HepG2 (cell line): Measurements from ENCODE around the gene SMARCC1. TPM values are rescaled to one million over a fixed set of nuclear protein-coding genes. Genes with fewer than 3 reads are reported as not detected.

Experiments
- AHDC1 ChIP-seq: sonication (generic); formaldehyde crosslinking; IDR thresholded peaks from 2 replicates; pipeline ENCODE4 v1.5.1; 2020; ENCODE audit warnings: mild to moderate bottlenecking, missing genetic modification reagents, borderline replicate concordance
- CREB1 ChIP-seq, 2 experiments: fragments of 450-650 bp in 1 of 2; IDR thresholded peaks; 2 replicates each; pipeline ENCODE4 v1.6.1; 2016 to 2017; ENCODE audit warnings: control low read depth in 1 of 2, mild to moderate bottlenecking in 1 of 2, missing compliant biosample characterization in 1 of 2, missing genetic modification characterization in 1 of 2
- ETV5 ChIP-seq: IDR thresholded peaks from 2 replicates; pipeline ENCODE4 v1.6.1; 2018; ENCODE audit warnings: missing biosample characterization, missing genetic modification reagents, inconsistent platforms, borderline replicate concordance
- HDAC6 ChIP-seq: fragments of 200-600 bp; sonication (generic); IDR thresholded peaks from 2 replicates; pipeline ENCODE4 v1.7.0; 2017; ENCODE audit warnings: mild to moderate bottlenecking, antibody characterized with exemption, low read length, low read depth
- HMGXB4 ChIP-seq, 2 experiments: sonication (generic) in 1 of 2; formaldehyde crosslinking in 1 of 2; IDR thresholded peaks; 2 replicates each; pipeline versions ENCODE4 v1.4.0 to v1.6.1; 2018 to 2020; ENCODE audit warnings: missing genetic modification reagents in 2 of 2, borderline replicate concordance in 1 of 2, low read depth in 1 of 2, mild to moderate bottlenecking in 1 of 2, missing biosample characterization in 1 of 2
- HNF4G ChIP-seq, 2 experiments: sonication (generic) in 1 of 2; formaldehyde crosslinking in 1 of 2; IDR thresholded peaks; 2 replicates each; pipeline versions ENCODE4 v1.4.0 to v1.6.1; 2011 to 2020; ENCODE audit warnings: borderline replicate concordance in 2 of 2, low read depth in 2 of 2, mild to moderate bottlenecking in 2 of 2, low read length in 1 of 2, missing genetic modification reagents in 1 of 2, moderate library complexity in 1 of 2
- KDM1A ChIP-seq: IDR thresholded peaks from 2 replicates; pipeline ENCODE4 v1.6.1; 2016; ENCODE audit warnings: missing compliant biosample characterization
- PHF8 ChIP-seq: sonication (generic); formaldehyde crosslinking; IDR thresholded peaks from 2 replicates; pipeline ENCODE4 v1.5.0; 2020; ENCODE audit warnings: missing genetic modification reagents
- RARG ChIP-seq: sonication (generic); formaldehyde crosslinking; IDR thresholded peaks from 2 replicates; pipeline ENCODE4 v1.4.0; 2020; ENCODE audit warnings: low read depth, mild to moderate bottlenecking, missing genetic modification reagents
- SATB2 ChIP-seq: sonication (generic); formaldehyde crosslinking; IDR thresholded peaks from 2 replicates; pipeline ENCODE4 v1.5.0; 2020; ENCODE audit warnings: missing genetic modification reagents
- SNAI1 ChIP-seq: sonication (generic); formaldehyde crosslinking; IDR thresholded peaks from 2 replicates; pipeline ENCODE4 v1.5.0; 2020; ENCODE audit warnings: mild to moderate bottlenecking, missing genetic modification reagents, borderline replicate concordance
- TCF7L2 ChIP-seq: IDR thresholded peaks from 2 replicates; pipeline ENCODE4 v1.6.1; 2011; ENCODE audit warnings: mild to moderate bottlenecking, low read depth, low read length, moderate library complexity
- ZBTB20 ChIP-seq: sonication (generic); formaldehyde crosslinking; IDR thresholded peaks from 2 replicates; pipeline ENCODE4 v1.8.1; 2023; ENCODE audit warnings: missing genetic modification reagents, low read depth, mild to moderate bottlenecking, borderline replicate concordance
- ZNF12 ChIP-seq: sonication (generic); formaldehyde crosslinking; IDR thresholded peaks from 2 replicates; pipeline ENCODE4 v1.5.0; 2020; ENCODE audit warnings: missing genetic modification reagents
- ZNF225 ChIP-seq: sonication (generic); formaldehyde crosslinking; IDR thresholded peaks from 2 replicates; pipeline ENCODE4 v1.4.0; 2020; ENCODE audit warnings: mild to moderate bottlenecking, missing genetic modification reagents
- ZNF24 ChIP-seq: fragments of 450-650 bp; IDR thresholded peaks from 2 replicates; pipeline ENCODE4 v1.6.1; 2017; ENCODE audit warnings: antibody characterized with exemption, mild to moderate bottlenecking
- ZNF260 ChIP-seq: sonication (generic); formaldehyde crosslinking; IDR thresholded peaks from 2 replicates; pipeline ENCODE4 v1.4.0; 2020; ENCODE audit warnings: missing genetic modification reagents, low read depth, mild to moderate bottlenecking, borderline replicate concordance
- ZNF501 ChIP-seq: sonication (generic); formaldehyde crosslinking; IDR thresholded peaks from 2 replicates; pipeline ENCODE4 v1.5.1; 2020; ENCODE audit warnings: mild to moderate bottlenecking, moderate library complexity, missing genetic modification reagents
- ZNF570 ChIP-seq: sonication (generic); formaldehyde crosslinking; IDR thresholded peaks from 2 replicates; pipeline ENCODE4 v1.4.0; 2020; ENCODE audit warnings: mild to moderate bottlenecking, missing genetic modification reagents, borderline replicate concordance
- ZNF607 ChIP-seq: sonication (generic); formaldehyde crosslinking; IDR thresholded peaks from 2 replicates; pipeline ENCODE4 v1.5.1; 2020; ENCODE audit warnings: missing genetic modification reagents, mild to moderate bottlenecking, borderline replicate concordance
- ZNF644 ChIP-seq: IDR thresholded peaks from 2 replicates; pipeline ENCODE4 v1.6.1; 2016; ENCODE audit warnings: low read depth
- ZNF75D ChIP-seq: sonication (generic); formaldehyde crosslinking; IDR thresholded peaks from 2 replicates; pipeline ENCODE4 v1.8.1; 2023; ENCODE audit warnings: missing genetic modification reagents, mild to moderate bottlenecking, borderline replicate concordance
- polyA plus RNA-seq, 8 experiments: library from polyadenylated mRNA; depleted of rRNA in 3 of 8; stranded (reverse) in 7 of 8; unstranded in 1 of 8; fragments of >200 nt; fragmentation: Illumina TruSeq in 4 of 8; extraction: Trizol in 4 of 8; gene quantifications; 2 replicates each; pipeline versions ENCODE4 v1.2.1 to v1.2.3, GENCODE V29; 2011 to 2016; ENCODE audit warnings: low read depth in 4 of 8, missing spikeins in 1 of 8, mixed read lengths in 1 of 8; ENCODE audit not compliant: insufficient read depth in 1 of 8
- total RNA-seq, 5 experiments: library from RNA; depleted of rRNA; stranded (reverse); fragments of >200 nt; fragmentation: Illumina TruSeq; extraction: Trizol; gene quantifications; 2 replicates each; pipeline ENCODE4 v1.2.3, GENCODE V29; 2016; ENCODE audit warnings: low read depth in 1 of 5

SMARCC1 gene
- total and polyA plus RNA-seq, 2 of the 13 experiments (the other 11 are each of a cell fraction or from before 2014, with no cell fraction given) = 47.9 to 58.4 TPM

GRCh38 chr3:47781685-47782445, at the start of gene SMARCC1 (continued):
- TF ChIP-seq HMGXB4 (CRISPR knock-in tag; IDR thresholded peaks at IDR 0.05; ENCODE audit: borderline replicate concordance in 1 of 2, low read depth in 1 of 2) (peak; percentile 60 to 73; a peak in 3 of 4 replicates), ZNF12 (CRISPR knock-in tag) (peak; percentile 57; the same call in 1 of the 2 replicates), HNF4G (IDR thresholded peaks at IDR 0.05; ENCODE audit: borderline replicate concordance, low read depth, low read length) (0 out of 2 replicates have a peak, but pooled peaks have one; percentile 0), HNF4G (CRISPR knock-in tag; IDR thresholded peaks at IDR 0.05; ENCODE audit: borderline replicate concordance, low read depth) (no peak), ETV5 (CRISPR knock-in tag) (peak; percentile 87), ZNF570 (CRISPR knock-in tag) (no peak), HDAC6 (no peak), ZNF644 (CRISPR knock-in tag) (no peak), KDM1A (no peak), AHDC1 (no peak), SNAI1 (no peak), ZNF607 (CRISPR knock-in tag) (no peak; the same call in none of the 2 replicates), TCF7L2 (no peak), PHF8 (peak; percentile 99), CREB1 (IDR thresholded peaks at IDR 0.05) (peak; percentile 57), CREB1 (CRISPR knock-in tag; IDR thresholded peaks at IDR 0.05) (no peak), ZNF24 (no peak), ZNF75D (CRISPR knock-in tag) (no peak), ZNF225 (CRISPR knock-in tag) (peak; percentile 80; the same call in 1 of the 2 replicates), RARG (CRISPR knock-in tag) (no peak), ZNF501 (CRISPR knock-in tag) (peak; percentile 74), ZNF260 (no peak), ZBTB20 (CRISPR knock-in tag) (0 out of 2 replicates have a peak, but pooled peaks have one; percentile 11), SATB2 (no peak; the same call in 1 of the 2 replicates)
